Measurements from ENCODE around the gene ECEL1.

ECEL1 gene

GRCh38 chr2:232521098-232521497 lies 33.5 kb upstream of the ECEL1 start:
- peaks cover 70% of the 10 kb centered on the region for H3K27me3 ChIP-seq (ENCODE audit: insufficient read depth, low read length)
- H3K27ac ChIP-seq (ENCODE audit: low read depth, low read length), result no peak overlapping the region
- no peaks in the 10 kb centered on the region for H3K9me3 ChIP-seq (ENCODE audit: insufficient read depth, low read depth, low read length)
- H3K36me3 ChIP-seq (ENCODE audit: insufficient read depth, low read length), result no peaks in the 10 kb centered on the region
- H3K9ac ChIP-seq (ENCODE audit: low read depth, low read length), result no peak overlapping the region
- H3K4me1 ChIP-seq (ENCODE audit: insufficient read depth, low read length), result peaks cover 3% of the 10 kb centered on the region
- H3K4me3 ChIP-seq (ENCODE audit: low read length), result no peak overlapping the region
- WGBS, result 89% methylated on average over 14 of the region's 14 CpGs

- Histone ChIP-seq H3K36me3 (ENCODE audit: insufficient read depth, low read length) (no peaks in the 10 kb centered on the region), H3K4me1 (ENCODE audit: insufficient read depth, low read length) (peaks cover 3% of the 10 kb centered on the region), H3K27ac (ENCODE audit: low read depth, low read length) (no peak overlapping the region), H3K9me3 (ENCODE audit: insufficient read depth, low read depth, low read length) (no peaks in the 10 kb centered on the region), H3K4me3 (ENCODE audit: low read length) (no peak overlapping the region), H3K27me3 (ENCODE audit: insufficient read depth, low read length) (peaks cover 70% of the 10 kb centered on the region), H3K9ac (ENCODE audit: low read depth, low read length) (no peak overlapping the region)
- WGBS, result 81% methylated on average over 13 of the region's 15 CpGs
Measured at GRCh38 chr2:232520489-232520888, 32.9 kb upstream of the ECEL1 start.

DNA sequence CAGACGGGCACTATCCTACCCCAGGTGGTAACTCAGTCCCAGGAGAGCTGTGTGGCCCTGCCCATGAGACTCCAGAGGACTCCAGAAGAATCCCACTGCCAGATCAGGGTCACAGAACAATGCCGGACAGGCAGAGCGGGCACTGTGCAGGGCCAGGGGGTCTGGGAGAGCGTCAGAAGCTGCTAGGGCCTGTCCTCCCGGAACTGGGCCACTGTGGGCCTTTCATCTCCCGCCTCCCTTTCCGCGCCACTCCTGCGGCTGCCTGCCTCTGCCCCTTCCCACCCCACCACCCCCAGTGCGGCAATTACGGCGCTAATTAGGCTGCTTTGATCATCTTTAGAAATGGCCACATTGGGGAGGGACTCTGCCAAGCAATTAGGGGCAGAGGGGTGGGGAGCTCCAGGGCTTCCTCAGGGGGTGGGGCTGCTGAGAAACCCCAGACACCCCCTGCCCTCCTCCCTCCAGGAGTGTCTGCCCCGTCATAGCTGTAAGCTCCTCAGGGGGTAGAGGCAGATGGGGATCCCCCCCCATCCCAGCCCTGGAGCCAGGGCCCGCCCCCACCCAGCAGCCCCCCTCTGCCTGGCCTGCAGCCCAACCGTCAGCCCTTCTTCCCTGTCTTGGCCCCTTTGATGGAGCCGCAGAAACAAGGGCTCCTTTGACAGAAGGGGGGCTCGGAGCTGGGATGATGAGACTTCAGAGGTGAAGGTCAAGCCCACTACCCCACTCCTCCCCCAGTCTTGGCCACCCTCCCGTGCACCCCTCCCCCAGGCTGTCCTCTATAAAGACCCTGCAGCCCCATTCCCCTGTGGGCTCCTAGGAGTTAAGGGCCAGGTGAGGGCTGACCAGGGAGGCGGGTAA lies 32.2 kb upstream of the ECEL1 start, which contains the start of gene PRSS56:
TSS of gene PRSS56 (plus strand) at position 808 of the 858 bp plus-strand sequence. CDS start 211 bp downstream, outside the sequence.
- no peak within 1 kb of the TSS for H3K4me3 ChIP-seq (ENCODE audit: low read length)
- no peak within 1 kb of the TSS for H3K9ac ChIP-seq (ENCODE audit: low read depth, low read length)
- H3K27me3 ChIP-seq (ENCODE audit: insufficient read depth, low read length), result peaks cover 64% of the 10 kb centered on the region
- no peaks in the 10 kb centered on the region for H3K36me3 ChIP-seq (ENCODE audit: insufficient read depth, low read length)
- H3K27ac ChIP-seq (ENCODE audit: low read depth, low read length), result no peak within 1 kb of the TSS
- 49% methylated on average over 17 of the region's 19 CpGs for WGBS
- H3K4me1 ChIP-seq (ENCODE audit: insufficient read depth, low read length), result peaks cover 3% of the 10 kb centered on the region
- H3K9me3 ChIP-seq (ENCODE audit: insufficient read depth, low read depth, low read length), result no peaks in the 10 kb centered on the region

GRCh38 chr2:232518844-232519243 lies 31.2 kb upstream of the ECEL1 start:
- H3K27me3 ChIP-seq (ENCODE audit: insufficient read depth, low read length), result peaks cover 55% of the 10 kb centered on the region
- WGBS, result 65% methylated on average over 6 of the region's 6 CpGs

GRCh38 chr2:232516551-232516950 lies 28.9 kb upstream of the ECEL1 start:
- Histone ChIP-seq H3K4me3 (ENCODE audit: low read length) (no peak overlapping the region), H3K9ac (ENCODE audit: low read depth, low read length) (no peak overlapping the region), H3K4me1 (ENCODE audit: insufficient read depth, low read length) (no peaks in the 10 kb centered on the region), H3K36me3 (ENCODE audit: insufficient read depth, low read length) (no peaks in the 10 kb centered on the region), H3K27me3 (ENCODE audit: insufficient read depth, low read length) (peaks cover 32% of the 10 kb centered on the region), H3K27ac (ENCODE audit: low read depth, low read length) (no peak overlapping the region), H3K9me3 (ENCODE audit: insufficient read depth, low read depth, low read length) (no peaks in the 10 kb centered on the region)
- WGBS, result 83% methylated on average over 3 of the region's 3 CpGs

More at GRCh38 chr2:232518844-232519243, 31.2 kb upstream of the ECEL1 start:
- no peaks in the 10 kb centered on the region for H3K36me3 ChIP-seq (ENCODE audit: insufficient read depth, low read length)
- H3K9me3 ChIP-seq (ENCODE audit: insufficient read depth, low read depth, low read length), result no peaks in the 10 kb centered on the region
- H3K4me1 ChIP-seq (ENCODE audit: insufficient read depth, low read length), result no peaks in the 10 kb centered on the region
- H3K9ac ChIP-seq (ENCODE audit: low read depth, low read length), result no peak overlapping the region
- no peak overlapping the region for H3K4me3 ChIP-seq (ENCODE audit: low read length)
- no peak overlapping the region for H3K27ac ChIP-seq (ENCODE audit: low read depth, low read length)

DNA sequence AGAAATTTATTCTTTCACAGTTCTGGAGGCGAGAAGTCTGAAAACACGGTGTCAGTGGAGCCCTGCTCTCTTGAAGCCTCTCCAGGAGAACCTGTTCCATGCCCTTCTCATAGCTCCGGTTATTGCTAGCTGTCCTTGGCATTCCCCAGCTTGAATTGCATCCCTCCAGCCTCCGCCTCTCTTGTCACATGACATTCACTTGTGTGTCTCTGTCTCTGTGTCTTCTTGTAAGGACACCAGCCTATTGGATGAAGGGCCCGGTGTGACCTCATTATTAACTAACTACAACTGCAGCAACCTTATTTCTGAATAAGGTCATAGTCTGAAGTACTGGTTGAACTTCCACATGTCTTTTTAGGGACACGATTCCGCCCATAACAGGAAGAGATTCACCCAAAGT lies 28.0 kb upstream of the ECEL1 start:
- H3K4me3 ChIP-seq (ENCODE audit: low read length), result no peak overlapping the region
- 89% methylated on average over 7 of the region's 7 CpGs for WGBS

GRCh38 chr2:232513353-232513752 lies 25.7 kb upstream of the ECEL1 start:
- Histone ChIP-seq H3K27ac (ENCODE audit: low read depth, low read length) (no peak overlapping the region), H3K27me3 (ENCODE audit: insufficient read depth, low read length) (peaks cover 5% of the 10 kb centered on the region), H3K9ac (ENCODE audit: low read depth, low read length) (no peak overlapping the region), H3K4me1 (ENCODE audit: insufficient read depth, low read length) (no peaks in the 10 kb centered on the region), H3K9me3 (ENCODE audit: insufficient read depth, low read depth, low read length) (no peaks in the 10 kb centered on the region), H3K36me3 (ENCODE audit: insufficient read depth, low read length) (no peaks in the 10 kb centered on the region), H3K4me3 (ENCODE audit: low read length) (no peak overlapping the region)
- 91% methylated on average over 3 of the region's 5 CpGs for WGBS

More for the DNA sequence above, 28.0 kb upstream of the ECEL1 start:
- H3K36me3 ChIP-seq (ENCODE audit: insufficient read depth, low read length), result no peaks in the 10 kb centered on the region
- no peaks in the 10 kb centered on the region for H3K4me1 ChIP-seq (ENCODE audit: insufficient read depth, low read length)
- no peaks in the 10 kb centered on the region for H3K9me3 ChIP-seq (ENCODE audit: insufficient read depth, low read depth, low read length)
- H3K27ac ChIP-seq (ENCODE audit: low read depth, low read length), result no peak overlapping the region
- no peak overlapping the region for H3K9ac ChIP-seq (ENCODE audit: low read depth, low read length)
- H3K27me3 ChIP-seq (ENCODE audit: insufficient read depth, low read length), result peaks cover 23% of the 10 kb centered on the region

DNA sequence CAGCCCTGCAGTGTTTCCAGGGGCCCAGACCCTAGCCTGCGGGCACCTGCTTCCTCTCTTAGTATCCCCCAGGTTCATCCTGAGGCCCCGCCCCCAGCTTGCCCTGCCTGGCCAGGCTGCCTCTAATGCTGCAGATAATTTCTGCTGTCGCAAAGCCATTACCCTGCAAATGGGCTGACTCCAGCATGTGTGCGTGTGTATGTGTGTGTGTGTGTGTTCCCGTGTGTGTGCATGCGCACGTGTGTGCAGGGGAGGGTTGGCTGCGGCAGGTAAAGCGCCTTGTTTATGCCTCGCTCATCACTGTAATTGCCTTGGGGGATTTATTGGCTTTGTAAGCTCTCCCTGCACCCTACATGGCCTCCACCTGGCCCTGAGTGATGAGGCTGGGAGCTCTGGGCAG lies 25.0 kb upstream of the ECEL1 start:
- Histone ChIP-seq H3K27me3 (ENCODE audit: insufficient read depth, low read length) (peaks cover 7% of the 10 kb centered on the region), H3K27ac (ENCODE audit: low read depth, low read length) (no peak overlapping the region), H3K4me3 (ENCODE audit: low read length) (no peak overlapping the region), H3K36me3 (ENCODE audit: insufficient read depth, low read length) (no peaks in the 10 kb centered on the region), H3K9me3 (ENCODE audit: insufficient read depth, low read depth, low read length) (no peaks in the 10 kb centered on the region), H3K4me1 (ENCODE audit: insufficient read depth, low read length) (no peaks in the 10 kb centered on the region), H3K9ac (ENCODE audit: low read depth, low read length) (no peak overlapping the region)
- WGBS, result 84% methylated on average over 10 of the region's 10 CpGs

GRCh38 chr2:232511336-232511890 lies 23.8 kb upstream of the ECEL1 start:
- peaks cover 18% of the 10 kb centered on the region for H3K27me3 ChIP-seq (ENCODE audit: insufficient read depth, low read length)
- 91% methylated on average over 11 of the region's 11 CpGs for WGBS

GRCh38 chr2:232508251-232508650 lies 20.6 kb upstream of the ECEL1 start:
- no peak overlapping the region for H3K4me3 ChIP-seq (ENCODE audit: low read length)
- H3K36me3 ChIP-seq (ENCODE audit: insufficient read depth, low read length), result no peaks in the 10 kb centered on the region
- H3K9ac ChIP-seq (ENCODE audit: low read depth, low read length), result no peak overlapping the region
- peaks cover 10% of the 10 kb centered on the region; the same call in 1 of the 2 replicates for H3K4me1 ChIP-seq (ENCODE audit: insufficient read depth, low read length)
- H3K9me3 ChIP-seq (ENCODE audit: insufficient read depth, low read depth, low read length), result no peaks in the 10 kb centered on the region
- no peak overlapping the region for H3K27ac ChIP-seq (ENCODE audit: low read depth, low read length)
- H3K27me3 ChIP-seq (ENCODE audit: insufficient read depth, low read length), result peaks cover 50% of the 10 kb centered on the region
- WGBS, result 90% methylated on average over 7 of the region's 7 CpGs

More at GRCh38 chr2:232511336-232511890, 23.8 kb upstream of the ECEL1 start:
- Histone ChIP-seq H3K4me1 (ENCODE audit: insufficient read depth, low read length) (no peaks in the 10 kb centered on the region), H3K36me3 (ENCODE audit: insufficient read depth, low read length) (no peaks in the 10 kb centered on the region), H3K9ac (ENCODE audit: low read depth, low read length) (no peak overlapping the region), H3K9me3 (ENCODE audit: insufficient read depth, low read depth, low read length) (no peaks in the 10 kb centered on the region), H3K4me3 (ENCODE audit: low read length) (no peak overlapping the region), H3K27ac (ENCODE audit: low read depth, low read length) (no peak overlapping the region)

GRCh38 chr2:232506709-232507108 lies 19.1 kb upstream of the ECEL1 start:
- H3K9me3 ChIP-seq (ENCODE audit: insufficient read depth, low read depth, low read length), result no peaks in the 10 kb centered on the region
- H3K36me3 ChIP-seq (ENCODE audit: insufficient read depth, low read length), result no peaks in the 10 kb centered on the region
- peaks cover 63% of the 10 kb centered on the region for H3K27me3 ChIP-seq (ENCODE audit: insufficient read depth, low read length)
- WGBS, result 81% methylated on average over 4 of the region's 4 CpGs
- H3K4me3 ChIP-seq (ENCODE audit: low read length), result no peak overlapping the region
- H3K27ac ChIP-seq (ENCODE audit: low read depth, low read length), result no peak overlapping the region
- peaks cover 16% of the 10 kb centered on the region for H3K4me1 ChIP-seq (ENCODE audit: insufficient read depth, low read length)
- H3K9ac ChIP-seq (ENCODE audit: low read depth, low read length), result no peak overlapping the region

All from HUES64 (cell line).